HG02623 (cell line): Measurements from ENCODE around the gene SRGAP3.
"Not testable (repeated sequence)": the region's sequence is repeated elsewhere in the genome, so short reads cannot be mapped to it uniquely, and the experiment has no call there.

Experiments
- ATAC-seq: cut with Tn5 transposase; IDR thresholded peaks from one replicate; pipeline ENCODE4 v1.9.1; 2021; ENCODE audit warnings: moderate library complexity; ENCODE audit not compliant: unreplicated experiment

Gene SRGAP3

GRCh38 chr3:9098716-9099675, 150.4 kb downstream of the SRGAP3 start:
- no peak for ATAC-seq

DNA sequence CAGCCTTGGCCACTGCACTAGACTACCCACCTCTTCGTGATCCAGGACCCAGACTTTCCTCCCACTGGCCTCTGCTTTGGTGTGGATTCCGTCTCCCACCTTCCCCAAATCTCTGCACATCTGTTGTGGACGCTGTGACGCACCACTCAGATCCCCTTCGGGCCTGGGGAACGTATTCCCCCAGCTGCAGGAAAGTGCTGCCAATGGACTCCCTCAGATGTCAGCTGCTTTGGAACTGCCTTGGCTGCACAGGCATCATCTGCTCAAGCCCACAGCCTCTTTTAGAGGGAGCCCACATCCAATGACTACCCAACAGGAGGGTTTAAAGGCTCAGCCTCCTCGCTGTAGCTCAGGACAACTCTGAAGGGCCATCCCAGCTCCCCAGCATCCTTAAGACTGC, 152.0 kb downstream of the SRGAP3 start:
- ATAC-seq: no peak

DNA sequence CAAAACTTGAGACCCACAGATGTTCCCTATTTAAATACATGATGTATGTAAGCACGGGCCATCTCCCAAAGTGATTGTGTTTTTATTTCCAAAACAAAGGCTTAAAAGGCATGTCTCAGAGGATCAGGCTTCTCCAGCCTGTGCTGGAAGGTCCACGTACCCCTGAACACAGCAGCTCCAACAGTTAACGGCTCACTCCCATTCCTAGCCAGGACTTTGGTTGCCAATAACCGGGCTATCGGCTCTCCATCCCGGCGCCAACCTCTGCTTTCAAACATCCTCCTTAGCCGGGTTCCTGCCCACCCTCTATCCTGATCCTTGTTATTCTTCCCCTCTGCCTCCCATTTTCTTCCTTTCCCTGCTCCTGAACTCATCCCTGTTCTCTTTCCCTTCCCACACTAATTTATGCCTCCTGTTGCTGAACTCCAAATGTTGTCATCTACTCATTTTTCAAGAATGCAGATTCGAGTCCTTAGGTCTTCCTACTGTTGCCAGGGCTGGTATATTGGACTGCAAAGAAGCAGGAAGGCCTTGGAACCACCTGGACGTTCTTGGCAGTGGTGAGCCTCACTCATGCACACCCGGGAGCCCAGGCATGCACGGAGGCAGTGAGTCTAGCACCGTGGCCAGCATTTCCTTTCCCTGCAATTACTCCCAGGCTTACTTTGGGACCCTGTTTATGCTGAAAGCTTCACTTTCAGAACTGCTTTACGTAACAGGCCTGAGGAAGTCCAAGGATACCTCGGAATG, 157.8 kb downstream of the SRGAP3 start:
- ATAC-seq: no peak

DNA sequence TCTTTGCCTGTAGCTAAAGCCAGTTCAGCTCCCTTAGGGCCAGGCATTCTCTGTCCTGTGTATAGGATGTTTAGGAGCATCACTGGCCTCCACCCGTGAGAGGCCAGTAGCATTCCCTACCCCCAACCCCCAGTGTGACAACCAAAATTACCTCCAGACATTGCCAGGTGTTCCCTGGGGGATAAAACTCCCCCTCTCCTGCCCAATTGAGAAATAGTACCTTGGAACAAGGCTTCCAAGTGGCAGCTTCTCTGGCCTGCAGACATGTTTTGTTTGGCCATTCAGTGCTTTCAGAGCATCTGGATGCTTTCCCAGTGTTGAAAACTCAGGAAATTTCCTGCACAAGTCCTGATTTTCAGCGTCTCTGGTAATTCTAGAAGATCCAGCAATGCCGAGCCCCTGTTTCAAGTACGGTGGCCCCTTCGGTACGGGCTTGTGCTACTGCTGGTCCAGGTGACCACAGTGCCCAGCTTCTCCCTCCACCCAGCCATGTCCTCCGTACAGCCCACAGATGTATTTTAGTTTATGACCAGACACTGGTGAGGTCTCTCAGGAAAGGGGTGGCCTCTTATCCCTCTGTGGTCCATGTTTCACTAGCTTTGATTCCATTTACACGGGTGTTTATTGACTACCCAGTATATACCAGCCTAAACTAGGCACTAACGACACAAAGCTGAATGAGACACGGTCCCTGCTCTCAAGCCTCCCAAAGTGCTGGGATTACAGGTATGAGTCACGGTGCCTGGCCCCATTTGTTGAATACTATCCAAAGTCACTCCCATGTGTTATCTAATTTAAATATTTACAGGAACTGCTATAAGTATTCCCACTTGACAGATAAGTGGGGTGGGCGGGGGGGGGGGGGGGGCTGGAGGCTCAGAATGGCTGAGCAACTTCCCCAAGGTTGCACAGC, 160.7 kb downstream of the SRGAP3 start:
- ATAC-seq: no peak

GRCh38 chr3:9087831-9088413, 161.5 kb downstream of the SRGAP3 start:
- ATAC-seq: no peak

GRCh38 chr3:9085428-9085827, 164.0 kb downstream of the SRGAP3 start:
- ATAC-seq: not testable (repeated sequence)

DNA sequence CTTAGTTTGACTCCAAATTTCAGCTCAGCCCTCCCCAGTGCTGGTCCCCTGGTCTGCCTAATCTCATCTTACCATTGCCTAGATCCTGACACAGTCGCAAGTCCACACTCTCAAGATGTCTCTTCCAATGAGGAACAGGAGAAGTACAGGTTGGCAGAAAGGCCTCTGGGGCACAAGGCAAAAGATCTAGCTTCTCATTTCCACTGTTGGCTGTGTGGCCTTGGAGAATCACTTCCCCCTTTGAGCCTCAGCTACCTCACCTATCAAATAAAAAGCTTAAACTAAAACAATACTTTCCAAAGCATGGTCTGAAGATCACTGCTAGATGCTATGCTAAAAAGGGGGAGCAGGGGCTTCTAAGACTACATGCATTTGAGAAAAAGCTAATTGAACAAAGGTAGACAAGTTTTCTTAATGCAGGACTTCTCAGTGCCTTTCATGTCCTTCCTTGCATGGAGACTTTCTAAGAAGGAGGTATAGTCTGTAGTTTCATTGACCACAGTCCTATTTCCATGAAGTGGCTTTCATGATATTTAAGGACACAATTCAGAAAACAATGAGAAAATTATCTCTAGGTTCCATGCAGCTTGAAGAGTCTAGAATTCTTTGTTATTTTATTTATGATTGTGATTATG, 168.1 kb downstream of the SRGAP3 start:
- ATAC-seq: no peak

GRCh38 chr3:9080163-9080562, 169.3 kb downstream of the SRGAP3 start:
- no peak for ATAC-seq

DNA sequence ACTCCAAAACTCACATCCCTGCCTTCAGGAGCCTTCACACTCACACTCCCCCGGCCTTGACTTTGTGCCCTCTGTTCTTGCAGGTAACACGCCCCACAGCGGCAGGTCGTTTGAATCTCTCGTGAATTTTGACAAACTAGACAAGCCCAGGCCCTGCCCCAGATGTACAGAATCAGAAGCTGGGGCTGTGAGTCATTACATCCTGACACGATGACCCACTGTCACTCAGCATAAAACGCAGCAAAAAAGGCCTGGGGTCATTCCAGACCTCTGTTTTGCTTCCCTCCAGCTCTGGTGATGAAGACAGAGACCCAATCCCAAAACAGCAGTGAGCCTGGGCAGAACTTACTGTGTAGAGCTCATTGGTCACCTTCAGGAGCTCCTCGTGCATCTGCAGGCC, 169.8 kb downstream of the SRGAP3 start:
- no peak for ATAC-seq

GRCh38 chr3:9078561-9079240, 170.7 kb downstream of the SRGAP3 start:
- no peak for ATAC-seq

- ATAC-seq: no peak
Observed at GRCh38 chr3:9077029-9077428, 172.4 kb downstream of the SRGAP3 start.

GRCh38 chr3:9075762-9076161, 173.7 kb downstream of the SRGAP3 start:
- ATAC-seq: no peak

- no peak for ATAC-seq
Observed at GRCh38 chr3:9074079-9074478, 175.4 kb downstream of the SRGAP3 start.

GRCh38 chr3:9072667-9073009, 176.8 kb downstream of the SRGAP3 start:
- no peak for ATAC-seq

DNA sequence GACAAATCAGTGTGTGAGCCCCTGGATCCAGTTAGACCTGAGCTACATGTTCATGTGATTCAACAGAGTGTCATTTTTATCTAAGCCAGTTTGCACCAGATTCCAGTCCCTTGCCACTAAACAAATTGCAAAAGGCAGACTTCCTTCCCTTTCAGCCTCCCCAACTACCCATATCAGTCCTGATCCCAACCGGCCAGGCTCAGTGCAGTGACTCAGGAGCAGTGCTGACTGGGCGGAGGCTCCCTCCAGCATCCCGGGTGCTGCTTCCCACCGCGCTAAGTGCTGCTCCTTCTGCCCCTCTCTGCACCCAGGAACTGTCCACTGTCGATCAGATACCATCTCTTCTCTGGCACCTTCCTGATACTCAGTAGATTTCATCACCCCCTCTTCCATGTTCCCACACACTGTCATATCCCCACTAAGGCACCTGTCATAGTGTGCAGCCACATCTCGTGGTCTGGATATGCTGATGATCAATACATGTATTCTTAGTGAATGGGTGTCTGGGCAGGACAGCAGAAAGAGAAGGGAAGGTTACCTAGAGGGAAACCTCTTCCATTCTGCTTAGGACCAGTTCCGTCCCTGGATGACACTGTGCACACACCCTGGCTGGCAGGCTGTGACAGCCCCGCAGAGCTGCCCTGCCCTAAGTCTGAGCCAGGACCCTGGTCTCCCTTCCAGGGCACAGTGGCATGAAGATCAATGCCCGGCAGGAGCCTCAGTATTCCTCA, 177.3 kb downstream of the SRGAP3 start:
- no peak for ATAC-seq

GRCh38 chr3:9070961-9071360, 178.5 kb downstream of the SRGAP3 start:
- no peak for ATAC-seq

- no peak for ATAC-seq
Observed at GRCh38 chr3:9069971-9070370, 179.5 kb downstream of the SRGAP3 start.

GRCh38 chr3:9068051-9068450, 181.4 kb downstream of the SRGAP3 start:
- ATAC-seq: no peak

- ATAC-seq: no peak
Observed at GRCh38 chr3:9067352-9067975, 182.0 kb downstream of the SRGAP3 start.
